HG03095 (cell line): Measurements from ENCODE around the gene LY6G5C.

Experiments used
- ATAC-seq: cut with Tn5 transposase; IDR thresholded peaks from one replicate; pipeline ENCODE4 v1.9.1; 2021; ENCODE audit warnings: moderate library complexity; ENCODE audit not compliant: unreplicated experiment

Gene LY6G5C

DNA sequence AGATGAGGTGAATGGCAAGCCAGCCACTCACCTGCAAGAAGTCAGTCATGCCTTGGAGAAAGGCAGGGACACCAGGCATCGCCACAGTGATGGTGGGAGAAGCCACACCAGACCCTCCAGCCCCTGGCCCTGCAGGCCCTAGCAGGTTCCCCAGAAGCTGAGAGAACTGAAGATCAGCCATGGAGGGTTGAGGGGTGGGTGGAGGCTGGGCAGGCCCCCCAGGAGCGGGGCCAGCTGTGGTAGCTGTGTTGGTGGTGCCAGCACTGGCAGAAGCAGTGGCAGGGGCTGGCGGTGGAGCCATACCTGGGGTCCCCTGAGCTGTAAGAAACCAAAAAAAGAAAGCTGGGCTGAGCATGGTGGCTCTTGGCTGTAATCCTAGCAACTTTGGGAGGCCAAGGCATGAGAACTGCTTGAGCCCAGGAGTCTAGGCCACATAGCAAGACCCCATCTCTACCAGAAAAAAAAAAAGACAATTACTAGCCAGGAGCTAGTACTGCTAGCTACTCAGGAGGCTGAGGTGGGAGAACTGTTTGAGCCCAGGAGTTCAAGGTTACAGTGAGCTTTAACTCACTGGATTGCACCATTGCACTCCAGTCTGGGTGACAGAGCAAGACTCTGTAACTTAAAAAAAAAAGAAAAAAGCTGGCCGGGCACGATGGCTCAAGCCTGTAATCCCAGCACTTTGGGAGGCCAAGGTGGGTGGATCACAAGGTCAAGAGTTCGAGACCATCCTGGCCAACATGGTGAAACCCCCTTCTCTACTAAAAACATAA, 37.9 kb downstream of the LY6G5C start:
- no peak for ATAC-seq

DNA sequence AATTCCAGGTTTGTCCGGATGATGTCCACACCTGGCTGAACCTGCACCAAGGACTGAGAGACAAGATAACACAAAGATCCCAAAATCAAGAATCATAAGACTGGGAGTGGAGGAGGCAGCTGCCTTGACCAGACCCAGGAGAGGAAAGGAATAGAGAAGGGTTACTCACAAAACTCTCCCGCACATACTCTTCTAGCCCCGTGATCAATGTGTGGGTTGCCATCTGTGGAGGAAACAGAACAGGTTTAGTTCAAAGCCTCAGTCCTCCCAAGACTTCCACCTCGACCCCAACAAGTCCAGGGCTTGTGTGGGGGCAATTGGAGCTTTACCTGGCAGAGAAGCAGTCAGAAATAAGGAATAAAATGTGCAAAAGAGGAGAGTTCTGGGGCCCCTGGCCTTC, 39.5 kb downstream of the LY6G5C start:
- no peak for ATAC-seq

DNA sequence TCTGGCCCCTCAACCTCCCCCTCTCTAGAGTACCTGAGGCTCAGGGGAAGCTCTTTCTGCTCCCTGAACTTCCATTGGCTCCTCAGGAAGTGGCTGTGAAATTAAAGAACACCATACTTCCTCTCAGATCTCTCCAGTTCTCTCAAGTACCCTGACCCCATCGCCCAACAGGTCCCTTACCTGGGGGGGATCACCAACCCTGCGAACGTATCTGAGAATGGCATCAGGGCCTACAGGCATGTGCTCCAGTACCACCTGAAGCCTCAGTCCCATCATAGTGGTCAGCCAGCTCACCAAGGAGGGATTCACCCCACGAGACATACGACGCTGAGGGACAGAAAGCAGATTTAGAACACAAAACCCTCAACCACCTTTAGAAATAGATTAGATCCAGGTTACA, 40.3 kb downstream of the LY6G5C start:
- ATAC-seq, result no peak

DNA sequence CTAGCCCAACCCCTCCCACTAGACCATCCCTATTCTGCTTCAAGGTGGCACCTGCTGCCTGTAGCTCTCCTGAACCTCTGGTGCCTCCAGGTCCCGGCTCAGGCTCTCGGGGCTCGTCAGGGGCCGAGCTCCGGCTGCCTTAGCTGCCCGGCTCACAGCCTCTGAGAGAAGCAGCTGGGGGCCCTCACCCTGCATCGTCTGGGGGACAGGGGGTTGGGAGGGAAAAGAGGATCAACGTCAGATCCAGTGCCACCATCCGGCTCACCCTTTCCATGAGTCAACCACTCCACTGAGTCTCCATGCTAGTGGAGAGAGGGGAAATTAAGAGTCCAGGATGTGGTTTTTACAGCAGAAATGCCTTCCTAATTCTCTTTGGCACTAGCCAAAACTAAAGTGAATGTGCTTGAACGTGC, 41.4 kb downstream of the LY6G5C start:
- ATAC-seq, result no peak

DNA sequence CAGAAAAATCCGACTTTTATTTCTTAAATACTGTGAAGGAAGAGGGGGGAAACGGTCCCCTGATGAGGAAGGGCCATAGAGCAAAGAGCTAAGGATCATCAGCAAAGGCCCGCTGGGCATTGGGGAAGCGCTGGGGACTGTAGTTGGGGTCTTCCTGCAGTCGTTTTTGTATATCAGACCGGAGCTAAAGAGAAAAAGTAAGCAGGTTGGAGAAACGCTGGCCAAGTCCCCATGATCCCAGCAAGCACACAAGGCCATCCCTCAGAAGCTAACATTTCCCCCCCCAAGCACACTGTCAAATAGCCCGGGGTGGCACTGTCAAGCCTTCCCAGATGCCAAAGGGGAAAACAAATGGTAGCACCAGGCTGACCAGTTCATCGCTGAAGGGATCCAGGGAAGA, 41.8 kb downstream of the LY6G5C start:
- ATAC-seq, result no peak

DNA sequence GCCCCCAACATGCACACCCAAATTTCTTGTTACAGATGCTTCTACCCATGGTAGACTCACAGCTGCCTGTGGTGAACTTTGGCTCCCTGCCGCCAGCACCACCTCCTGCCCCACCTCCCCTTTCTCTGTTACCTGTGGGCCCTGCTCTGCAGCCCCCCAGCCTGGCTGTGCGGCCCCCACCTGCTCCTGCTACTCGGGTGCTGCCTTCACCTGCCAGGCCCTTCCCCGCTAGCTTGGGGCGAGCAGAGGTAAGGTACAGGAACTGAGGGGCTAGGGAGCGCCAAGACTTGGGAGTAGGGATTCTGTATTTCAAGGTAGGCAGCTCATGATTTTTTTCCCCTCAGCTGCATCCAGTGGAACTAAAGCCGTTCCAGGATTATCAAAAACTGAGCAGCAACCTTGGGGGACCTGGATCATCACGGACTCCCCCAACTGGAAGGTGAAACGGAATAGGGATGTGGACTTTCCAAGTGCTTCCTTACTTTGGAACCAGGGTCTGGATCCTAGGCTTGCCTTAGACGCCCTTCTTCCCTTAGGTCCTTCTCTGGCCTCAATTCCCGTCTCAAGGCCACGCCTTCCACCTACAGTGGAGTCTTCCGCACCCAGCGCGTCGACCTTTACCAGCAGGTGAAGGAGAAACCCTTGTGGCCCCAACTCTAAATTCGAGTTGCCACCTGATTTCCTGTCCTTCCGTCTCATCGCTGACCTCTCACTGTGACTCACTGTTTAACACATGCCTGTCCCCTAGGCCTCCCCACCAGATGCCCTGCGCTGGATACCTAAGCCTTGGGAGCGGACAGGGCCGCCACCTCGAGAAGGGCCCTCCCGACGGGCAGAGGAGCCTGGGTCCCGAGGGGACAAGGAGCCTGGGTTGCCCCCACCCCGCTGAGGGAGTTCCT, 43.9 kb downstream of the LY6G5C start:
- no peak for ATAC-seq

DNA sequence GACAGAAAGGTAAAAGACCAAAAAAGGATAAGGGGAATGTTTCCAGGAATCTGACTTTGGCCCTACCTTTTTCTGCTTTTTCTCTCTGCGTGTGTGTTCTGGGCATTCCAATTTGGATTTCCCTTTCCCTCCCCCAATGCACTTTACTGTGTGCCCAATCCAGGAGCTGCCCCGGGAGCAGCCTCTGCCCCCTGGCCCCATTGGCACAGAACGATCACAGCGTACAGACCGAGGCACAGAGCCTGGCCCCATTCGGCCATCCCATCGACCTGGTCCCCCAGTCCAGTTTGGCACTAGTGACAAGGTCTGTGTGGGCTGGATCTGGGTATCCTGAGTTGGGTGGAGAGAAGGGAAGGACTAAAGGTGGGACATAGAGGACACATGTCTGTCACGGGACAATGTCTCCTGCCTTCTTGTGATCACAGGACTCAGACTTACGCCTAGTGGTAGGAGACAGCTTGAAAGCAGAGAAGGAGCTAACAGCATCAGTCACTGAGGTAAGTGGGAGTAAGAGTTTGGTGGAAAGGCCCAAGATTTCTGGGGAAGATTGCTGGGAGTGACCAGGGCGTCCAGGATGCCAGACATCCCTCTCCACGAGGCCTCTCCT, 45.8 kb downstream of the LY6G5C start:
- no peak for ATAC-seq

DNA sequence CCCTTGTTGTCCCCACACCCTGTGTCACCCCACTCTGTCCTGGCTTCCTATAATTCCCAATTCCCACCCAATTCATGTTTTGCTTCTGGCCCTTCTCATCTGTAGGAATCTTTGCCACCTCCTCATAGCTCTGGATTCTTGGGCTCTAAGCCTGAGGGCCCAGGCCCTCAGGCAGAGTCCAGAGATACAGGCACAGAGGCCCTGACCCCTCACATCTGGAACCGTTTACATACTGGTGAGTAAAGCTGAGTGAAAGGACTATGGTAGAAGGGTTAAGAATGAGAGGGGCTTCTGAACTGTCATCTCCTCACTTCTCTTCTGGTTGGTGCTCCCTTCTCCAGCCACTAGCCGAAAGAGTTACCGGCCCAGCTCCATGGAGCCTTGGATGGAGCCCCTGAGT, 46.7 kb downstream of the LY6G5C start:
- ATAC-seq, result no peak

DNA sequence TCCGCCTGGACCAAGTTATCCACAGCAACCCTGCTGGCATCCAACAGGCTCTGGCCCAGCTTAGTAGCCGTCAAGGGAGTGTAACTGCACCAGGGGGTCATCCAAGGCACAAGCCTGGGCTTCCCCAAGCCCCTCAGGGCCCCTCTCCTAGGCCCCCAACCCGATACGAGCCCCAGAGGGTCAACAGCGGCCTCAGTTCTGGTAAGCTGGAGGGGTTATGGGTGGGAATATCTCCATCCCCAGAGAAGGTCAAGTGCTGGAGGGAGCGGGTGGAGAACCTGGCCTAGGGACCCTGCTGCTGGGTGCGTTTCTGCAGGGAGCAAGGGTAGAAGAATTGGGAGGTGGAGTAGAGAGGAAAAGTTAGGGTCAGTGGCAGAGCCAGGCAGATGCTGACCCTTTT, 47.4 kb downstream of the LY6G5C start:
- no peak for ATAC-seq

DNA sequence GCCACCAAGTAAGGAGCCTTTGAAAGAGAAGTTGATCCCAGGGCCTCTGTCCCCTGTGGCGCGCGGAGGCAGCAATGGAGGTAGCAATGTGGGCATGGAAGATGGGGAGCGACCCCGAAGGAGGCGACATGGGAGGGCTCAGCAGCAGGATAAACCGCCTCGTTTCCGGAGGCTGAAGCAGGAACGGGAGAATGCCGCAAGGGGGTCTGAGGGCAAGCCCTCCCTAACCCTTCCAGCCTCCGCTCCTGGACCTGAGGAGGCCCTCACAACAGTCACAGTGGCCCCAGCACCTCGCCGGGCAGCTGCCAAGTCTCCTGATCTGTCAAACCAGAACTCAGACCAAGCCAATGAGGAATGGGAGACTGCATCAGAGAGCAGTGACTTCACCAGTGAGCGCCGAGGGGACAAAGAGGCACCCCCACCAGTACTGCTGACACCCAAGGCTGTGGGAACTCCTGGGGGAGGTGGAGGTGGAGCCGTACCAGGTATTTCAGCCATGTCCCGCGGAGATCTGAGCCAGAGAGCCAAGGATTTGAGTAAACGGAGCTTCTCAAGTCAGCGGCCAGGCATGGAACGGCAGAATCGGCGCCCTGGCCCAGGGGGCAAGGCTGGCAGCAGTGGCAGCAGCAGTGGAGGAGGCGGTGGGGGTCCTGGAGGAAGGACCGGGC, 48.5 kb downstream of the LY6G5C start:
- ATAC-seq, result no peak

DNA sequence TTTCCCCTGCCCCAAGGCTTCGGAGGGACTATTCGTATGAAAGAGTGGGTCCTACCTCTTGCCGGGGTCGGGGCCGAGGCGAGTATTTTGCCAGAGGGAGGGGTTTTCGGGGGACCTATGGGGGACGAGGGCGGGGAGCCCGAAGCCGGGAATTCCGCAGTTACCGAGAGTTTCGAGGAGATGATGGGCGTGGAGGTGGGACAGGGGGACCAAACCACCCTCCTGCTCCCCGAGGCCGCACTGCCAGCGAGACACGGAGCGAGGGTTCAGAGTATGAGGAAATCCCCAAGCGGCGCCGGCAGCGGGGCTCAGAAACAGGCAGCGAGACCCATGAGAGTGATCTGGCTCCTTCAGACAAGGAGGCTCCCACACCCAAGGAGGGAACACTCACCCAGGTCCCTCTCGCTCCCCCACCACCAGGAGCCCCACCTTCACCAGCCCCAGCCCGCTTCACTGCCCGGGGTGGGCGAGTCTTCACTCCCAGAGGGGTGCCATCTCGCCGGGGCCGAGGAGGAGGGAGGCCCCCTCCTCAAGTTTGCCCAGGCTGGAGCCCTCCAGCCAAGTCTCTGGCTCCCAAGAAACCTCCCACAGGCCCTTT, 49.1 kb downstream of the LY6G5C start:
- ATAC-seq, result no peak

DNA sequence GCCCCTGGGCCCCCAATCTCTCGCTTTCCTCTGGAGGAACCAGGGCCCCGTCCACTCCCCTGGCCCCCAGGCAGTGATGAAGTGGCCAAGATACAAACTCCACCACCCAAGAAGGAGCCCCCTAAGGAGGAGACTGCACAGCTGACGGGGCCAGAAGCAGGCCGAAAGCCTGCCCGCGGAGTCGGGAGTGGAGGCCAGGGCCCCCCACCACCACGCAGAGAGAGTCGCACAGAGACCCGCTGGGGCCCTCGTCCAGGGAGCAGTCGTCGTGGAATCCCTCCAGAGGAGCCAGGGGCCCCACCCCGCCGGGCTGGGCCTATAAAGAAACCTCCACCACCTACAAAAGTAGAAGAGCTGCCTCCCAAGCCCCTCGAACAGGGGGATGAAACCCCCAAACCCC, 49.7 kb downstream of the LY6G5C start:
- ATAC-seq, result no peak

DNA sequence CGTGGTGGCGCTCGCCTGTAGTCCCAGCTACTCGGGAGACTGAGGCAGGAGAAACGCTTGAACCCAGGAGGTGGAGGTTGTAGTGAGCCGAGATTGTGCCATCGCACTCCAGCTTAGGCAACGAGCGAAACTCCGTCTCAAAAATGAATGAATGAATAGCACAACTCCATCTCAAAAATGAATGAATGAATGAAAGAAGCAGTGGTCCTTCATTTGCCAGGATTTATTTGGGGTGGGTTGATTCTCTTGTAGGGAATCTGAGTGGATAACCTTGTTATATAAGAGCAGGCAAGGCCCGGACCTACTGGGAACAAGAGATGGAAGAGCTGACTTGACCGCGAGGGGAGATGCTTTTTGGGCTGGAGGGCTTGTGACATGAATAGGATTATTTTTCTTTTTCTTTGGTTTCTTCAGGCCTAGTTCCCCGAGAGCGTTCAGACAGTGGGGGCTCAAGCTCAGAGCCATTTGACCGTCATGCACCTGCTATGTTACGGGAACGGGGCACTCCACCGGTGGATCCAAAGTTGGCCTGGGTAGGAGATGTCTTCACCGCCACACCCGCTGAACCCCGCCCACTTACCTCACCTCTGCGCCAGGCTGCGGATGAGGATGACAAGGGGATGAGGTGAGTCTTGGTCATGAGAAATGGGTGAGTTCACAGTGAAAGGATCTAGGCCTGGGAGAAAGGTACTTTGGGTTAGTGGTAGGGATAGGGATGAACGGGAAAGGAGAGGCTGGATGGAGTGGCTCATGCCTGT, 50.5 kb downstream of the LY6G5C start:
- no peak for ATAC-seq

DNA sequence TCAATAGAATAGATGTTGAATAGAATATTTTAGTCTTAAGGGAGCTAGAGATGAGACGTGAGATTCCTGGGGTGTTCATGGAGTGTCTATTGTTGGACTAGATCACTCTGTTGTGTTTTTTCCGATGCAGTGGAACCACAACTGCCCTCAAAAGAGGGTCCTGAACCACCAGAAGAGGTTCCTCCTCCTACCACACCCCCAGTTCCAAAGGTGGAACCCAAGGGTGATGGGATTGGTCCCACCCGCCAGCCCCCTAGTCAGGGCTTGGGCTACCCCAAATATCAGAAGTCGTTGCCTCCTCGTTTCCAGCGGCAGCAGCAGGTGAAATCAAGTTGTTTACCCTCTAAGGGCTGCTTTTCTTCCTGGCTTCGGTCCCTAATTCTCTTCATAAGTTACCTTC, 51.9 kb downstream of the LY6G5C start:
- ATAC-seq, result no peak

DNA sequence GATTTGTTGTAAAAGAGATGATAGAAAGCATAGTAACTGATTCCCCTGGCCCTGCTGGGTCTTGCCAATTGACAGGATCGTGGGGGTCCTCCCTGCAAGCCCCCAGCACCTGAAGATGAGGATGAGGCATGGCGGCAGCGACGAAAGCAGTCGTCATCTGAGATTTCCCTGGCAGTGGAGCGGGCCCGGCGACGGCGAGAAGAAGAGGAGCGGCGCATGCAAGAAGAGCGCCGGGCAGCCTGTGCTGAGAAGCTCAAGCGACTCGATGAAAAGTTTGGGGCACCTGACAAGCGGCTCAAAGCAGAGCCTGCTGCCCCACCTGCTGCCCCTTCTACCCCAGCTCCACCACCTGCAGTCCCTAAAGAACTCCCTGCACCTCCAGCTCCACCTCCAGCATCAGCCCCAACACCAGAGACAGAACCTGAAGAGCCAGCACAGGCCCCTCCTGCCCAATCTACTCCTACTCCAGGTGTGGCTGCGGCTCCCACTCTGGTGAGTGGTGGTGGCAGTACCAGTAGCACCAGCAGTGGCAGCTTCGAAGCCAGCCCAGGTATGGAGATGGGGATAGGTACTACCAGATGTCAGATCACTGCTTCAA, 53.1 kb downstream of the LY6G5C start:
- ATAC-seq, result no peak

DNA sequence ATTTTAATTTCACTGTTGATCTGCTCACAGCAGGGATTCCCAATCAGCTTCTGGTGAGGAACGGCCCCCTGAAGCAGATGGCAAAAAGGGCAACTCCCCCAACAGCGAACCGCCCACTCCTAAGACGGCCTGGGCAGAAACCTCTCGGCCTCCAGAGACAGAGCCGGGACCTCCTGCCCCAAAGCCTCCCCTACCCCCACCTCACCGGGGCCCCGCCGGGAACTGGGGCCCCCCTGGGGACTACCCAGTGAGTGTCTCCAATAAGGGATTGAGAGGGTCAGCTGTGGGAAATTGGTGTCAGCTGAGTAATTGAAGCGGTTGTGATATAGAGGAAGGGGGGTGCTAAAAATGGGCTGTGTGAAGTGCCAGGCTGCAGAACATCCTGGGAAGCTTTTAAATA, 53.9 kb downstream of the LY6G5C start:
- ATAC-seq, result no peak
